Activated naive CD4-positive, alpha-beta T cell (primary cell): ENCODE results near the gene DAB1.

Source experiments
- DNase-seq, 4 experiments: peaks; one replicate each; lab custom pipeline; 2025; lab: John Stamatoyannopoulos, UW

Gene DAB1

DNA sequence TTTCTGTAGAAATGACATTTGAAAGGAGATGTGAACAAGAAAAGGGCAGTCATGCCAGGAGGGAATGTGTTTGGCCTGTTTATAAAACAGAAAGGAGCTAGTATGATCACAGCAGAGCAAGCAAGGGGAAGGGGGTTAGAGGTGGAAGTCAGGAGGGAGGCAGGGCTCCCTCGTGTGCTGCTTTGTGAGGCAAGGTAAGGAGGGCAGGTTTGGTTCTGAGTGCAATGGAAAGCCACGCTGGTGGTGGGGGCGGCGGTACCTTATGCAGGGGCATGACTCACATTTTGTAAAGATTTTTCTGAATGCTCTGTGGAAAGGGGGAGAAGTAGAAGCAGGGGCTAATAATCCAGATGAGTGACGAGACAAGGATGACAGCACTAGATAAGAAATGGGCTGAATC is 260.5 kb downstream of the DAB1 start:
- DNase-seq = no peak

DNA sequence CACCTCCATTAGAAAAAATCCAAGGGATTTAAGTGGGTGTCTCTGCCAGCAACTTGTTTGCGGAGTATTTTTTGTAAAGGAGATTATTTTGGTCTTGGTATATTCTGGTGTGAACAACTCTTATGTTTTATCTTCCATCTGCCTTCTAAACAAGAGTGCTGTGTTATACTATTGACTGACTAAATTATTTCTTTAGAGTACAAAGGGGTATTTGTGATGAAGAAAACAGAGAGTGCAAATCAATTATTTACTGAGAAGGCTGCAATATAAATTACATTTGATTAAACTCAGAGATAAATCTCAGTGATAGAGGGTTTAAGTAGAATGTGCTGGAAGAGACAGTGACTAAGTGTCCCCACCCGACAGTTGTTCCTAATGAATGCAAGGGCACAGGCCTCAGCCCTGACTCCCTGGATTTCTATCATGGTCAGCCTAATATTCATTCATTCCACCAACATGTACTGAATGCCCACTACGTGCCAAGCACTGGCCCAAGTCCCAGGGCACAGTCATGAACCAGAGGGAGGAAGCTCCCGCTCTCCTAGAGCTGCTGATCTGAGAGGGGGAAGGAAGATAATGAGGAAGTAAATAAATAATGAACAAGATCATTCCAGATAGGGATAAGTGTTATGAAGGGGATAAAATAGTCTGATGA is 261.1 kb downstream of the DAB1 start:
- DNase-seq = no peak

- no peak for DNase-seq
These were observed 263.3 kb downstream of the DAB1 start for GRCh38 chr1:57160594-57160993.

- no peak for DNase-seq
These were observed 265.3 kb downstream of the DAB1 start for GRCh38 chr1:57158604-57158998.

DNA sequence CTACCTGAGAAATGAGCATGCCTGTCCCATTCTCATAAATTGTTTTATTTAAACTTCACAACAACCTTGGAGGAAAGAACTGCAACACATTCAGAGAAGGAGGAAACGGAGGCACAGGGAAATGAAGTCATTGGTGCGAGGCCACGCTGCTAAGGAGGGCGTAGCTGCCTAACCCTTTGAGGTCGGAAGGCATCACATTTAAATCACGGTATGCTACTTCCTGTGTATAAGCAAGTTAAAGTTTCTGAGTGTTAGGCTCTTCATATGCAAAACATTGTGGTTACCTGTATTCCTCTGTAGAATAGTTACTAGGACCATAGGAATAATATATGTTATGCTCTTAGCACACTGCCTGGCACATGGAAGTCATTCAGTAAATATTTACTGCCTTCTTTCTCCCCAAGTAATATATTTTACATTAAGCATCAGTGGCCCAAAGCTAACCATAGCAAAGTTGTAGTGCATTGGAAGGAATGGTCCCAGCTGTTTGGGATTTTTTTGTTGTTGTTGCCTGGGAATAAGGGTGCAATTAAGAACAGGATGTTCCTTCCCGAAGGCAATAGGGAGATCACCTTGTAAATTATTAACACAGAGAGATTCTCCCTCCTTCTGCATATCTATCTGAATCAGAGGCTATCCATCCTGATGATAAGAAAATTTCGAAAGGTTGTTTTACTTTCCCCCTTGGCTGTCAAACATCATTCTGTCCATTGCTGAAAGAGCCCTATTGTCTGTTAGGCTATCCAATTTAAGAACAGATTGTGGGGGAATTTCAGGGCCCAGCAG is 265.8 kb downstream of the DAB1 start:
- no peak for DNase-seq

GRCh38 chr1:57156907-57157306 is 267.0 kb downstream of the DAB1 start:
- DNase-seq = no peak

DNA sequence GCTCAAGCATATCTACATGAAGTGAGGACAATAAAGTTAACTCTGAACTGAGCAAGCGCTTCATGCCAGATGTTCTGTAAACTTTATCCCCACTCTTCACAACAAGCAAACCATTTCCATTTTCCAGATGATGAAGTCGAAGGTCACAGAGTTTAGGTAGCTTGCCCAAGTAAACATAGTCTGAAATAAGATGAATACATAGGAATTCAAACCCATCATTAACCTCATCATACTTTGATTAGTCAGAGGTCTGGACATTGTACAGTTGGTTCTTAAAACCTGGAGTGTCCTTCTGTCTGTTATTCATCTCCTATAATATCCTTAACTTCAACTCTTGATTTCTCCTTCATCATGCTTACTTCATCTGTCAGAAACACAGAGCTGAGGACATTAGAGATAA is 277.8 kb downstream of the DAB1 start:
- DNase-seq = no peak

DNA sequence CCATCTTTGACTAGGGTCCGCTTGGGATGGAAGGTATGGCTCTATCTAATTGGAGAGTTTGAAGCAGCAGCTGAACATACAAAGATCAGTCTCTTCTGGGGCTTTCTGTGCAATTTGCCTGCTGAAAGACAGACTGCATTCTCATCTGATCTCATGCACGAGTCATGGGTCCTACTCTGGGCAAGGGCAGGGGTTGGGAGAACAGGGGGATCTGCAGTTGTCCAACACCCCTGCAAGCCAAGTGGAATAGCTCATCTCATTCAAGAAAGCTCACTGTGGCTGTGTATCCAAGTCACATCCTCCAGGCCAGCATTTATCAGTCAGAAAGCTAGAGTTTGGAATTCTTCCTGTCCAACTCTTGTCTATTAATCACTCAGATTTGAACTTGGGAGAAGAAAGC is 280.9 kb downstream of the DAB1 start:
- no peak for DNase-seq

- no peak for DNase-seq
These were observed 281.7 kb downstream of the DAB1 start for GRCh38 chr1:57142169-57142568.

GRCh38 chr1:57138432-57139078 is 285.3 kb downstream of the DAB1 start:
- DNase-seq = no peak

- no peak for DNase-seq
These were observed 285.9 kb downstream of the DAB1 start for GRCh38 chr1:57137980-57138379.

- DNase-seq = no peak
These were observed 289.1 kb downstream of the DAB1 start for GRCh38 chr1:57134803-57135202.

GRCh38 chr1:57133686-57134085 is 290.2 kb downstream of the DAB1 start:
- no peak for DNase-seq

DNA sequence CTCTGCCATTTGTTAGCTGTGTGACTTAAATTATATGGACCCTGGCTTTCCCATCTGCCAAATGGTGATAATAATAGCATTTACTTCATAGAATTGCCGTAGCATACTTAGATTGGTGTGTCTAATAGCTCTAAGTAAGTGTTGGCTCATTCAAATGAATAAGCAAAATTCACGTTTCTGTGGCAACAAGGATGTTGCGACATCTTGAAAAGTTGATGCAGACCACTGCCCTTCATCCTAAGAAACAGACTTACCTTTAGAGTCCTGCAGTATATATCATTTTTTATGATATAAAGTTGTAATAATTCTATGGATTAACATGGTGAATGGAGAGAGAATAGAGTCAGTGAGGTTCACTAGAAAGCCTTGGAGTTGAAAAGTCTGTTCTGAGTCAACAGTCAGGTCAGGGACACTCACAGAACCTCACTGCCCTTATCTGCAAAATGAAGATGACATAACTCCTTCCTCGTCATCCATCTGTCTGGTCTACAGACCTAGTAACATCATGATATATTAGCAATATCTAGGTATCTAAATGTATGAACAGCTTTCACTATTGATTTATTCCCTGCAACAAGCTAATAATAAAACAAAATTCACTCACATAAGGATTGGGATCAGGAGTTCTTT is 290.8 kb downstream of the DAB1 start:
- DNase-seq = no peak

GRCh38 chr1:57131701-57132394 is 292.0 kb downstream of the DAB1 start:
- DNase-seq = no peak

- no peak for DNase-seq
These were observed 292.6 kb downstream of the DAB1 start for GRCh38 chr1:57131257-57131656.

DNA sequence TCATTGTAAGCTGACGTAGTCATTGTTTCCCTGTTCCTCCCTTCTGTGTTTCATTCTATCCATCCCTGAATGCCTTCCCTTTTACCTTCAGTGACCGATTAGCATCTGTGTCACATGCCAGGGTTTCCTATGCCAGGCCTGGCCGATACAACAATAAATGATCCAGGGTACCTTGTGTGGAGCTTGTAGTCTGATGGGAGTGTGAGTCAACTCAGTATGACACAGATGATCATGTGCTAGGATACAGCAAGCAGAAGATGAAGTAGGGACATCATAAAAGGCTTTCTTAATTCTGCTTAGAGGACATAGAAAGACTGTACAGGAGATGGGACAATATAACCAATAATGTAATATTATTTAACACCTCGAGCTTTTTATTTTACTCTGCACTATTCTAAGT is 294.0 kb downstream of the DAB1 start:
- no peak for DNase-seq

DNA sequence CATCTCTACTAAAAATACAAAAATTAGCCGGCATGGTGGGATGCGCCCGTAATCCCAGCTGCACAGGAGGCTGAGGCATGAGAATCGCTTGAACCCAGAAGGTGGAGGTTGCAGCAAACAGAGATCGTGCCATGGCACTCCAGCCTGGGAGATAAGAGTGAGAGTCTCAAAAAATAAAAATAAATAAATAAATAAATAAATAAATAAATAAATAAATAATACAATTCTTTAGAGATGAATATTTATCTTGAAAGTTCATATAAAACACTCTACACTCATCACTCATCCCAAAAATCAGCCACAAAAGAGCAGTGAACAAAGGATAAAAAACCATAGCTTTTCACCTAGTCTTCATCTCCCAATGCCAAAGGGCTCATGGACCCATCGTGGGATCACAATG is 295.9 kb downstream of the DAB1 start:
- no peak for DNase-seq

- DNase-seq = no peak
These were observed 299.0 kb downstream of the DAB1 start for GRCh38 chr1:57124768-57125446.

- DNase-seq = no peak
These were observed 299.7 kb downstream of the DAB1 start for GRCh38 chr1:57124170-57124569.

- DNase-seq = no peak
These were observed 301.8 kb downstream of the DAB1 start for GRCh38 chr1:57122031-57122430.
